ENCODE results near the gene SLC29A2. TPM values are rescaled to one million over a fixed set of nuclear protein-coding genes. Genes with fewer than 3 reads are reported as not detected.

Gene SLC29A2
- total and polyA plus RNA-seq, 9 donors: 0.48 to 3.1 (median 0.78) TPM

GRCh38 chr11:66315498-66315885 is 56.1 kb downstream of the SLC29A2 start:
- Histone ChIP-seq H3K36me3 (no peaks in the 10 kb centered on the region), H3K27me3 (no peaks in the 10 kb centered on the region), H3K9me3 (no peaks in the 10 kb centered on the region), H3K4me3 (peak overlapping the region; percentile 43), H3K4me1 (ENCODE audit: insufficient read depth) (peaks cover 33% of the 10 kb centered on the region), H3K27ac (no peak overlapping the region)
- 78 to 82% (median 79%) methylated on average over 14 of the region's 14 CpGs for WGBS, 3 donors
- TF ChIP-seq POLR2A (IDR thresholded peaks at IDR 0.05) (no peak), CTCF (IDR thresholded peaks at IDR 0.05) (no peak), EP300 (IDR thresholded peaks at IDR 0.05) (no peak)
- peak in 1 of 5 donors; percentile 36 for DNase-seq
- intact Hi-C loops (cut with DNase I): no loop called here

GRCh38 chr11:66314561-66315497 is 56.7 kb downstream of the SLC29A2 start:
- H3K27me3 ChIP-seq: no peaks in the 10 kb centered on the region
- no peaks in the 10 kb centered on the region for H3K36me3 ChIP-seq
- H3K9me3 ChIP-seq: no peaks in the 10 kb centered on the region
- no peak overlapping the region for H3K27ac ChIP-seq
- peak in 3 of 5 donors; percentile 24 to 50 (median 40) for DNase-seq
- no peak overlapping the region for H3K4me3 ChIP-seq
- intact Hi-C loops (cut with DNase I): no loop called here
- no peak for TF ChIP-seq EP300 (IDR thresholded peaks at IDR 0.05)
- TF ChIP-seq CTCF (IDR thresholded peaks at IDR 0.05): no peak
- TF ChIP-seq POLR2A (IDR thresholded peaks at IDR 0.05): no peak
- whole genome bisulfite sequencing, 3 donors: 68 to 74% (median 74%) methylated on average over 13 to 17 of the region's 17 CpGs
- H3K4me1 ChIP-seq (ENCODE audit: insufficient read depth): peaks cover 33% of the 10 kb centered on the region

GRCh38 chr11:66314186-66314501 is 57.4 kb downstream of the SLC29A2 start:
- no peaks in the 10 kb centered on the region for H3K9me3 ChIP-seq
- intact Hi-C loops (cut with DNase I): no loop called here
- H3K27me3 ChIP-seq: no peaks in the 10 kb centered on the region
- no peak for DNase-seq
- WGBS, 3 donors: 17 to 29% (median 19%) methylated on average over 1 of the region's 1 CpG
- peak overlapping the region in 1 of 2 donors; percentile 79 for H3K27ac ChIP-seq
- peaks cover 33% of the 10 kb centered on the region for H3K4me1 ChIP-seq (ENCODE audit: insufficient read depth)
- H3K4me3 ChIP-seq: no peak overlapping the region
- H3K36me3 ChIP-seq: no peaks in the 10 kb centered on the region
- TF ChIP-seq POLR2A (IDR thresholded peaks at IDR 0.05): no peak
- TF ChIP-seq CTCF (IDR thresholded peaks at IDR 0.05): no peak
- TF ChIP-seq EP300 (IDR thresholded peaks at IDR 0.05): no peak

- peak overlapping the region; percentile 54 for H3K4me3 ChIP-seq
- H3K27me3 ChIP-seq: no peaks in the 10 kb centered on the region
- H3K4me1 ChIP-seq (ENCODE audit: insufficient read depth): peaks cover 33% of the 10 kb centered on the region
- intact Hi-C loops (cut with DNase I): no loop called here
- 9 to 14% (median 14%) methylated on average over 36 to 38 of the region's 38 CpGs for WGBS, 3 donors
- peak overlapping the region; percentile 65 to 79 for H3K27ac ChIP-seq
- no peaks in the 10 kb centered on the region for H3K9me3 ChIP-seq
- H3K36me3 ChIP-seq: no peaks in the 10 kb centered on the region
- DNase-seq: peak in 1 of 5 donors; percentile 42
- TF ChIP-seq POLR2A (IDR thresholded peaks at IDR 0.05): no peak
- TF ChIP-seq EP300 (IDR thresholded peaks at IDR 0.05): no peak
- no peak for TF ChIP-seq CTCF (IDR thresholded peaks at IDR 0.05)
These were observed 58.0 kb downstream of the SLC29A2 start for GRCh38 chr11:66313321-66314185.
